ENCODE measurements around the gene FAM78A.
A peak's percentile ranks its signal among the peaks of the same experiment; 100 is the strongest.

FAM78A gene

GRCh38 chr9:131308906-131309529 lies 32.7 kb upstream of the FAM78A start:
- TF ChIP-seq POLR2A (IDR thresholded peaks at IDR 0.05; ENCODE audit: low read length) (no peak), GATA1 (IDR thresholded peaks at IDR 0.05; ENCODE audit: low read depth, low read length) (no peak)
- no peak for DNase-seq

GRCh38 chr9:131308452-131308851 lies 32.1 kb upstream of the FAM78A start:
- TF ChIP-seq POLR2A (IDR thresholded peaks at IDR 0.05; ENCODE audit: low read length): no peak
- peak in 1 of 2 experiments; percentile 24 for DNase-seq

GRCh38 chr9:131307974-131308373 lies 31.7 kb upstream of the FAM78A start:
- DNase-seq: no peak
- TF ChIP-seq POLR2A (IDR thresholded peaks at IDR 0.05; ENCODE audit: low read length) (no peak), GATA1 (IDR thresholded peaks at IDR 0.05; ENCODE audit: low read depth, low read length) (no peak)

- DNase-seq: peak in 1 of 2 experiments; percentile 24
- TF ChIP-seq POLR2A (IDR thresholded peaks at IDR 0.05; ENCODE audit: low read length) (no peak), GATA1 (IDR thresholded peaks at IDR 0.05; ENCODE audit: low read depth, low read length) (no peak)
Observed at GRCh38 chr9:131306397-131307004, 30.2 kb upstream of the FAM78A start.

GRCh38 chr9:131304676-131305355 lies 28.5 kb upstream of the FAM78A start:
- TF ChIP-seq GATA1 (IDR thresholded peaks at IDR 0.05; ENCODE audit: low read depth, low read length) (no peak), POLR2A (IDR thresholded peaks at IDR 0.05; ENCODE audit: low read length) (no peak)
- peak in 1 of 2 experiments; percentile 31 for DNase-seq

- TF ChIP-seq POLR2A (IDR thresholded peaks at IDR 0.05; ENCODE audit: low read length): no peak
- TF ChIP-seq GATA1 (IDR thresholded peaks at IDR 0.05; ENCODE audit: low read depth, low read length): no peak
- no peak for DNase-seq
Observed at GRCh38 chr9:131303381-131304321, 27.3 kb upstream of the FAM78A start.

- TF ChIP-seq POLR2A (IDR thresholded peaks at IDR 0.05; ENCODE audit: low read length): no peak
- no peak for TF ChIP-seq GATA1 (IDR thresholded peaks at IDR 0.05; ENCODE audit: low read depth, low read length)
- no peak for DNase-seq
Observed at GRCh38 chr9:131302244-131303075, 26.1 kb upstream of the FAM78A start.

- TF ChIP-seq GATA1 (IDR thresholded peaks at IDR 0.05; ENCODE audit: low read depth, low read length) (no peak), POLR2A (IDR thresholded peaks at IDR 0.05; ENCODE audit: low read length) (no peak)
- no peak for DNase-seq
Observed at GRCh38 chr9:131300444-131300843, 24.1 kb upstream of the FAM78A start.

- TF ChIP-seq GATA1 (IDR thresholded peaks at IDR 0.05; ENCODE audit: low read depth, low read length) (no peak), POLR2A (IDR thresholded peaks at IDR 0.05; ENCODE audit: low read length) (no peak)
- no peak for DNase-seq
Observed at GRCh38 chr9:131299961-131300347, 23.6 kb upstream of the FAM78A start.

- TF ChIP-seq GATA1 (IDR thresholded peaks at IDR 0.05; ENCODE audit: low read depth, low read length): no peak
- TF ChIP-seq POLR2A (IDR thresholded peaks at IDR 0.05; ENCODE audit: low read length): no peak
- no peak for DNase-seq
Observed at GRCh38 chr9:131299346-131299960, 23.1 kb upstream of the FAM78A start.

GRCh38 chr9:131298816-131299215 lies 22.5 kb upstream of the FAM78A start:
- DNase-seq: no peak
- TF ChIP-seq POLR2A (IDR thresholded peaks at IDR 0.05; ENCODE audit: low read length): no peak
- no peak for TF ChIP-seq GATA1 (IDR thresholded peaks at IDR 0.05; ENCODE audit: low read depth, low read length)

- no peak for TF ChIP-seq GATA1 (IDR thresholded peaks at IDR 0.05; ENCODE audit: low read depth, low read length)
- TF ChIP-seq POLR2A (IDR thresholded peaks at IDR 0.05; ENCODE audit: low read length): no peak
- DNase-seq: no peak
Observed at GRCh38 chr9:131298341-131298740, 22.0 kb upstream of the FAM78A start.

GRCh38 chr9:131297903-131298302 lies 21.6 kb upstream of the FAM78A start:
- DNase-seq: peak; percentile 63 to 87
- TF ChIP-seq GATA1 (IDR thresholded peaks at IDR 0.05; ENCODE audit: low read depth, low read length) (peak; percentile 32), POLR2A (IDR thresholded peaks at IDR 0.05; ENCODE audit: low read length) (no peak)

Measured in erythroblast (primary cell).